Central memory CD8-positive, alpha-beta T cell (primary cell): ENCODE results near the gene STAT4.

ENCODE experiments used
- ATAC-seq: fragments of 150-1000 bp; cut with Tn5 transposase; replicated peaks from 2 replicates; pipeline ENCODE4 v1.10.0; 2022; ENCODE audit warnings: mild to moderate bottlenecking, moderate FRiP score, moderate number of reproducible peaks; ENCODE audit not compliant: poor library complexity, severe bottlenecking; ENCODE audit errors: extremely low read depth
- DNase-seq, 2 donors: peaks; one replicate each; pipeline ENCODE4 v3.0.0; 2021; ENCODE audit warnings: low spot score in 2 of 2
- H3K27ac Mint-ChIP-seq: one replicate; pipeline ENCODE4 v1.8.0; 2022; ENCODE audit warnings: low read depth, mild to moderate bottlenecking, moderate library complexity, mixed read lengths
- H3K27me3 Mint-ChIP-seq: one replicate; pipeline ENCODE4 v1.8.0; 2022; ENCODE audit warnings: mixed read lengths
- H3K36me3 Mint-ChIP-seq: one replicate; pipeline ENCODE4 v1.8.0; 2022; ENCODE audit warnings: mild to moderate bottlenecking, moderate library complexity, mixed read lengths; ENCODE audit not compliant: insufficient read depth
- H3K4me1 Mint-ChIP-seq: one replicate; pipeline ENCODE4 v1.8.0; 2022; ENCODE audit warnings: mixed read lengths
- H3K4me3 Mint-ChIP-seq: one replicate; pipeline ENCODE4 v1.8.0; 2022; ENCODE audit warnings: mild to moderate bottlenecking, moderate library complexity, mixed read lengths
- H3K9me3 Mint-ChIP-seq: one replicate; pipeline ENCODE4 v1.8.0; 2022; ENCODE audit warnings: mixed read lengths

Gene STAT4

DNA sequence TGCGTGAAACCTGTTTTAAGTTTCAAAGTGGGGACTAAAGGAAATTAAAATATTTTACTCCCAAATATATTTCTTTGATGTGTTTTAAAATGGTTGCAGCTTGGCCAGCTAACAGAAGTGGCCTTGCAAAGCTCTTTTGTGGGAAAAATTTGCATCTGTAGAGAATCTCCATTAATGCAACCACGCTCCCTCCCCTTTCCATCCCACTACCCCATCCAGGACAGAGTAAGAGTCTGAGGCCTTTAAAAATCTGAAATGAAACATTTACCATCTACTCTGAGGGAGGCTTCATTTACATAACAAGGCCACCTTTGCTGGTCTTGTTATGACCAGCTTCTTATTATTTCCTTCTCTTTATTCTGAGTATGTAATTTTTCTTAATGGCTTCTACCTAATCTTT is 63.5 kb downstream of the STAT4 start:
- peaks cover 6% of the 10 kb centered on the region for H3K36me3 Mint-ChIP-seq
- H3K4me1 Mint-ChIP-seq: peaks cover 52% of the 10 kb centered on the region
- no peak for ATAC-seq
- no peak overlapping the region for H3K27ac Mint-ChIP-seq
- no peak for DNase-seq
- no peaks in the 10 kb centered on the region for H3K9me3 Mint-ChIP-seq
- no peaks in the 10 kb centered on the region for H3K27me3 Mint-ChIP-seq
- no peak overlapping the region for H3K4me3 Mint-ChIP-seq

GRCh38 chr2:191086706-191087105 is 64.1 kb downstream of the STAT4 start:
- Mint-ChIP-seq H3K4me1 (peaks cover 58% of the 10 kb centered on the region), H3K27ac (no peak overlapping the region), H3K4me3 (no peak overlapping the region), H3K27me3 (no peaks in the 10 kb centered on the region), H3K9me3 (no peaks in the 10 kb centered on the region), H3K36me3 (peaks cover 7% of the 10 kb centered on the region)
- DNase-seq (no peak), ATAC-seq (no peak)

- Mint-ChIP-seq H3K27ac (peak overlapping the region; percentile 46), H3K4me1 (peaks cover 61% of the 10 kb centered on the region), H3K27me3 (no peaks in the 10 kb centered on the region), H3K9me3 (no peaks in the 10 kb centered on the region), H3K36me3 (peaks cover 11% of the 10 kb centered on the region), H3K4me3 (no peak overlapping the region)
- DNase-seq (no peak), ATAC-seq (no peak)
Observed at GRCh38 chr2:191083540-191083939, 67.3 kb downstream of the STAT4 start.

- peak overlapping the region; percentile 61 for H3K27ac Mint-ChIP-seq
- no peak for ATAC-seq
Observed at GRCh38 chr2:191082321-191082720, 68.5 kb downstream of the STAT4 start.

GRCh38 chr2:191081411-191082155 is 69.2 kb downstream of the STAT4 start:
- Mint-ChIP-seq H3K4me1 (peaks cover 48% of the 10 kb centered on the region), H3K9me3 (no peaks in the 10 kb centered on the region), H3K4me3 (no peak overlapping the region), H3K27me3 (no peaks in the 10 kb centered on the region), H3K36me3 (peaks cover 14% of the 10 kb centered on the region), H3K27ac (peak overlapping the region; percentile 61)
- ATAC-seq: no peak
- DNase-seq: no peak

More at GRCh38 chr2:191082321-191082720, 68.5 kb downstream of the STAT4 start:
- Mint-ChIP-seq H3K27me3 (no peaks in the 10 kb centered on the region), H3K4me3 (no peak overlapping the region), H3K4me1 (peaks cover 55% of the 10 kb centered on the region), H3K9me3 (no peaks in the 10 kb centered on the region), H3K36me3 (peaks cover 14% of the 10 kb centered on the region)
- DNase-seq: no peak

DNA sequence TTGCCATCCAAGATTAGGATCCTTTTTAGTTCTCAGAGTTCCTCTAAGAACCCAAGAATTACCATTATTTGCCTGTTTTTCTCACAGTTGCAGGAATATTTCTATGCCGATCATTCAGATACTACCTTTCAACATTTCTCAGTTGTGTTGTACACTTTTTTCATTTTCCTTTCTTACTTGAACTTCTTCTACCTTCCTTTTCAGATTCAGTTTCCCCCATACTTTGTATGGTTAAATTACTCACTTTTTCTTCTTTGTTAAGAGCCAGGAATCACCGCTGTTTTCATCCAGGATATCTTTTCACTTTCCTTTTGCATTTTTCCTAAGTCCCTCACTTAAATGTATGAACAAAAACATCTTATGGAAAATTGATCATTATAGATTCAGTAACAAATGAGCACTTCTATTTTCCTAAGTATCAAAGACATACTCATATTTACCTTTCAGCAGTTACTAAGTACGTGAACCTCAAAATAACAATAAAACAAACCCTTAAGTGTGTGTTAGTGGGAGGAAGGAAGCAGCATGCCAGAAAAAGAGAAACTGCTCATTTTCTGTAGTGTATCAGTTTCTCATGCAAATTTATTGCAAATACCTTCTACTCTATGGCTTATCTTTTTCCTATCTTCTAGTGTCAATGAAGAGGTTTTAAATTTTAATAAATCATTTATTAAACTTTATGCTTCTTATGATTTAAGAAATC is 72.5 kb downstream of the STAT4 start:
- peak overlapping the region; percentile 88 for H3K27ac Mint-ChIP-seq
- no peak overlapping the region for H3K4me3 Mint-ChIP-seq
- no peaks in the 10 kb centered on the region for H3K27me3 Mint-ChIP-seq
- H3K4me1 Mint-ChIP-seq: peaks cover 38% of the 10 kb centered on the region
- DNase-seq (no peak), ATAC-seq (no peak)
- peaks cover 31% of the 10 kb centered on the region for H3K36me3 Mint-ChIP-seq
- H3K9me3 Mint-ChIP-seq: no peaks in the 10 kb centered on the region

DNA sequence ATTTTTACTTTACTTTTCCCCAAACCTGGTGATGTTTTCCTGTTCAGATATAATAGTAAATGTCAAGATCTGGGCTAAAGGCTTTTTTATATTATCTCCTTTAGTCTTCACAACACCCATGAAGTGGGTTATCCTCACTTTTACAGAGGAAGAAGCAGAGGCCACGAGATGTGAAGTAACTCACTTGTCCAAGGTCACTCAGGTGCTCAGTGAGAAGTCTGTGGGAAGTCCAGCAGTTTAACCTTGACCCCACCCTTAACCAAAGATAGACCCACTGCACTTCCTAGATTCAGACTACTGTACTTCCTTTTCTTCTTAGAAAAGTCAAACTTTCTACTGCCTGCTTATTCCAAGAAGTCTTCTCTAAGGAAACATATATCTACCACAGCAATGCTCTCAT is 80.5 kb downstream of the STAT4 start:
- ATAC-seq (no peak), DNase-seq (no peak)
- Mint-ChIP-seq H3K27ac (peak overlapping the region; percentile 81), H3K4me1 (peaks cover 45% of the 10 kb centered on the region), H3K27me3 (no peaks in the 10 kb centered on the region), H3K9me3 (no peaks in the 10 kb centered on the region), H3K4me3 (no peak overlapping the region), H3K36me3 (peaks cover 32% of the 10 kb centered on the region)

DNA sequence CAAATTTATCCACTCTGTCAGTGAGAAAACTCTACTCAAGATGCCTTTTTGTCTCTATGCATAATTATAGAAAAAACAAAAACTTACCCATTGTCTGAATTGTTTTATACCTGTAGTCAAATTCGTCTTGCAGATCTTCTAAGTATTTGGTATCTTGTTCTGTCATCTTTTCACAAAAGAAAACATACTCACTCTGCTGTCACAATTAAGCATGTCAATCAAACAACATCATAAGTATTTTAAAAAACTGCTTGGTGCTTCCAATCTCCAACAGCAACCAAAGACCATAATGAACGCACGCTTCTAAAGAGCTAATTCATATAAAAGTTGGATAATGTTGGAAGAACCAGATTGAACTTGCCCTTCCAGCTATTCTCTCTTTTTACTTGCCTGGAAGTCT is 81.2 kb downstream of the STAT4 start:
- Mint-ChIP-seq H3K36me3 (peaks cover 29% of the 10 kb centered on the region), H3K9me3 (no peaks in the 10 kb centered on the region), H3K27ac (peak overlapping the region; percentile 81), H3K27me3 (no peaks in the 10 kb centered on the region), H3K4me3 (no peak overlapping the region), H3K4me1 (peaks cover 51% of the 10 kb centered on the region)
- DNase-seq (no peak), ATAC-seq (no peak)

DNA sequence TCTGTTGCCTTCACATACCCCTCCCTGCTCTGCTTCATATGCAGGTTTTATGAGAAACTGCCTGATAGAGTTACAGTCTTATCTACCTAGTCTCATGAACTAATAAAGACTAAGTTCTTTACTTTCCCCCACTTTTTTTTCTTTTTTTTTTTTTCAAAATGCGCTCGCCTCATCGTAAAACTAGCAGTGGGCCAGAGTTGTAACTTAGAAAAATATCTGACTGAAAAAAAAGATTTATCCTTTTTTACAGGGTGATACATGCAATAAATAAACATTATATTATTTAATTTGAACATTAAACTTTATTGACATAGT is 83.9 kb downstream of the STAT4 start:
- ATAC-seq (no peak), DNase-seq (no peak)
- no peaks in the 10 kb centered on the region for H3K9me3 Mint-ChIP-seq
- H3K4me3 Mint-ChIP-seq: peak overlapping the region; percentile 43
- H3K4me1 Mint-ChIP-seq: peaks cover 76% of the 10 kb centered on the region
- peaks cover 39% of the 10 kb centered on the region for H3K36me3 Mint-ChIP-seq
- H3K27ac Mint-ChIP-seq: peak overlapping the region; percentile 13
- no peaks in the 10 kb centered on the region for H3K27me3 Mint-ChIP-seq

DNA sequence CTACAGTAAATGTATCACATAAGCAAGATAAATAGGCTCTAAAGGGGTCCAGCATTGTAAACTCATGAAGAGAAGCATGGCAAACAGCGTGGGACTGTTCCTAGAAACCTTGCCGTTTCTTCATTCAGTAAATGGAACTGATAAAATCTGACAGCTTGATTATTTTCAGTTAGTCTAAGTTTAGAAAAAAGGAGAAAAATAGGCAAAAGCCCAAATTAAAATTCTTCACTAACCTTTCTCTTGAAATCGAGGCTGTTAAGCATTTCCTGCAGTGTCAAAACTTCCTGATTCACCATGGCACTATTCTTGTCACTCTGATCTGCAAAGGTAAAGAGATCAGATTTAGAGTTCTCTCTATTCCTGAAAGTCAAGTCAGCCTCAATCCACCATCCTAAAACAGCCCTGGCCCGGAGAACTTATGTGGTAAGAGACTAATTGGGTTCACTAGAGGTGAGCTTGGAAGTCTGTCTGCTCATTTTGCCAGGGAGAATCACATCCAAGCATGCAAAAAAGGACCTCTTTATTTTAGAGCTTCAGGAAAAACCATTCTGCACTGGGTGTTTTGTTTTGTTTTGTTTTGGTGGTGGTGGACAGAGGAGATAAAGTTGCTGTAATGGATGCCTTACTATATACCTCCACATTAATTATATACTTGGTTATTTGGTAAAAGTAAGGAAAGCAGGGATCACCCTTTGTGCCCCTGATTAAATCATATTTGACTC is 84.4 kb downstream of the STAT4 start:
- Mint-ChIP-seq H3K4me1 (peaks cover 76% of the 10 kb centered on the region), H3K4me3 (peak overlapping the region; percentile 43), H3K9me3 (no peaks in the 10 kb centered on the region), H3K27me3 (no peaks in the 10 kb centered on the region), H3K27ac (peak overlapping the region; percentile 13), H3K36me3 (peaks cover 40% of the 10 kb centered on the region)
- ATAC-seq: no peak
- DNase-seq: no peak

- no peaks in the 10 kb centered on the region for H3K27me3 Mint-ChIP-seq
- H3K27ac Mint-ChIP-seq: no peak overlapping the region
- ATAC-seq (no peak), DNase-seq (no peak)
- H3K4me3 Mint-ChIP-seq: no peak overlapping the region
- H3K9me3 Mint-ChIP-seq: no peaks in the 10 kb centered on the region
- peaks cover 43% of the 10 kb centered on the region for H3K36me3 Mint-ChIP-seq
- H3K4me1 Mint-ChIP-seq: peaks cover 75% of the 10 kb centered on the region
Observed at GRCh38 chr2:191065785-191066184, 85.0 kb downstream of the STAT4 start.

DNA sequence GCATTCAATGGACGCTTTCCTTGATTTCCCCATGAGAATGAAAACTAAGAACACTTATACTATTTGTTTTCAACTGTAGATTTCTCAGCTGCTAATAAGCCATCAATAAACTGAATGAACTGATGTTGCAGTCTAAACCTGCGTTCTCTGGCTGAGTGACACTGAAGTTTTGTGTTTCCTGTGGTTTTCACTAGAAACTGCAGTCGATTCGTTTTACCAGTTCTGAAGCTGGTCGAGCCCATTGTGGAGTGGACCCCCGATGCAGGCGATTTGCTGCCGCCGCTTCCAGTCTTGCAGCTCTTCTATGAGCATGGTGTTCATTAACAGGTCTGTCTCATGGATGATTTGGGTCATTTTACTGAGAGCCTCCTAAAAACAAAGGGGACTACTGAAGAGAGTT is 86.2 kb downstream of the STAT4 start:
- no peaks in the 10 kb centered on the region for H3K9me3 Mint-ChIP-seq
- H3K4me3 Mint-ChIP-seq: peak overlapping the region; percentile 77
- peaks cover 45% of the 10 kb centered on the region for H3K36me3 Mint-ChIP-seq
- H3K4me1 Mint-ChIP-seq: peaks cover 67% of the 10 kb centered on the region
- H3K27me3 Mint-ChIP-seq: no peaks in the 10 kb centered on the region
- ATAC-seq: no peak
- no peak for DNase-seq
- H3K27ac Mint-ChIP-seq: peak overlapping the region; percentile 85

DNA sequence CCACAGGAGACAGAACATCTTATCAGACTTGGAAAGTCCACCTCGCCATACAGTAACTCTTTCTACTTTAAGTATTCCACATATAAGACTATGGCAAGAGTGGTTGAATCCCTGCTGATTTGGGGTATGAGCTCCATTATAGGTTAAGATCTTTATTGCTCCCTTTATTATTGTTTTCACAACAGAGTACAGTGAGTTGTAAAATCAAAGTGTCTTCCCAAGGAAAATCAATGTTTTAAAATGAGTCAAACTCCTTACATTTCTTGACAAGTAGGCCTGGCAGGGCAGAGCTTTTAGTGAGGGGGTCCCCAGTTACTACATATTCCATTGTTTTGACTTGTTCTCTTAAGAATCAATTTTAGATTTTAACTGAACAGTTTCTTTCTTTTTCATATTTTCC is 87.2 kb downstream of the STAT4 start:
- peak overlapping the region; percentile 77 for H3K4me3 Mint-ChIP-seq
- no peaks in the 10 kb centered on the region for H3K9me3 Mint-ChIP-seq
- H3K27me3 Mint-ChIP-seq: no peaks in the 10 kb centered on the region
- DNase-seq: no peak
- peak overlapping the region; percentile 85 for H3K27ac Mint-ChIP-seq
- H3K4me1 Mint-ChIP-seq: peaks cover 67% of the 10 kb centered on the region
- ATAC-seq: no peak
- H3K36me3 Mint-ChIP-seq: peaks cover 48% of the 10 kb centered on the region
